Fibroblast of peridontal ligament (primary cell): ENCODE measurements around the gene ARMC9.
"Not testable (repeated sequence)": the region's sequence is repeated elsewhere in the genome, so short reads cannot be mapped to it uniquely, and the experiment has no call there.

Experiments used
- DNase-seq: peaks from one replicate; pipeline ENCODE4 v3.0.0-alpha.2; 2010; ENCODE audit errors: extremely low read depth

The ARMC9 gene

GRCh38 chr2:231397011-231397927 is 198.8 kb downstream of the ARMC9 start:
- no peak for DNase-seq

GRCh38 chr2:231397928-231398294 is 199.5 kb downstream of the ARMC9 start:
- no peak for DNase-seq

DNA sequence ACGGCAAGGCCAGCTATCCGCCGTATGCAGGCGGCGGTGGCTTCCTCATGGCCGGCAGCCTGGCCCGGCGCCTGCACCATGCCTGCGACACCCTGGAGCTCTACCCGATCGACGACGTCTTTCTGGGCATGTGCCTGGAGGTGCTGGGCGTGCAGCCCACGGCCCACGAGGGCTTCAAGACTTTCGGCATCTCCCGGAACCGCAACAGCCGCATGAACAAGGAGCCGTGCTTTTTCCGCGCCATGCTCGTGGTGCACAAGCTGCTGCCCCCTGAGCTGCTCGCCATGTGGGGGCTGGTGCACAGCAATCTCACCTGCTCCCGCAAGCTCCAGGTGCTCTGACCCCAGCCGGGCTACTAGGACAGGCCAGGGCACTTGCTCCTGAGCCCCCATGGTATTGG is 200.2 kb downstream of the ARMC9 start:
- DNase-seq: no peak

- no peak for DNase-seq
Observed at GRCh38 chr2:231399046-231399852, 200.8 kb downstream of the ARMC9 start.

- no peak for DNase-seq
Observed at GRCh38 chr2:231399853-231400680, 201.6 kb downstream of the ARMC9 start.

GRCh38 chr2:231400681-231401080 is 202.2 kb downstream of the ARMC9 start:
- not testable (repeated sequence) for DNase-seq

GRCh38 chr2:231401101-231401500 is 202.7 kb downstream of the ARMC9 start:
- not testable (repeated sequence) for DNase-seq

DNA sequence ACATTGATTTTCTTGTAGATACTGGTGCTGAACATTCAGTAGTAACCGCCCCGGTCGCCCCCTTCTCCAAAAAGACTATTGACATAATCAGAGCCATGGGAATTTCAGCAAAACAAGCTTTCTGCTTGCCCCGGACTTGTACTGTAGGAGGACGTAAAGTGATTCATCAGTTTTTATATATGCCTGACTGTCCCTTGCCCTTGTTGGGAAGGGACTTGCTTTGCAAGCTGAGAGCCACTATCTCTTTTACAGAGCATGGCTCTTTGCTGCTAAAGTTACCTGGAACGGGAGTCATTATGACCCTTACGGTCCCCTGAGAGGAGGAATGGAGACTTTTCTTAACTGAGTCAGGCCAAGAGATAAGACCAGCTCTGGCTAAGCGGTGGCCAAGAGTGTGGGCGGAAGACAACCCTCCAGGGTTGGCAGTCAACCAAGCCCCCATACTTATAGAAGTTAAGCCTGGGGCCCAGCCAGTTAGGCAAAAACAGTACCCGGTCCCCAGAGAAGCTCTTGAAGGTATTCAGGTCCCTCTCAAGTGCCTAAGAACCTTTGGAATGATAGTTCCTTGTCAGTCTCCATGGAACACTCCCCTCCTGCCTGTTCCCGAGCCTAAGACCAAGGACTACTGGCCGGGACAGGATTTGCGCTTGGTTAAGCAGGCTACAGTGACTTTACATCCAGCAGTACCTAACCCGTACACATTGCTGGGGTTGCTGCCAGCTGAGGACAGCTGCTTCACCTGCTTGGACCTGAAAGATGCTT is 205.2 kb downstream of the ARMC9 start:
- not testable (repeated sequence) for DNase-seq

GRCh38 chr2:231404183-231404578 is 205.8 kb downstream of the ARMC9 start:
- not testable (repeated sequence) for DNase-seq

GRCh38 chr2:231405601-231406367 is 207.4 kb downstream of the ARMC9 start:
- DNase-seq: not testable (repeated sequence)

GRCh38 chr2:231407686-231408085 is 209.3 kb downstream of the ARMC9 start:
- not testable (repeated sequence) for DNase-seq

GRCh38 chr2:231408304-231408703 is 209.9 kb downstream of the ARMC9 start:
- DNase-seq: not testable (repeated sequence)

DNA sequence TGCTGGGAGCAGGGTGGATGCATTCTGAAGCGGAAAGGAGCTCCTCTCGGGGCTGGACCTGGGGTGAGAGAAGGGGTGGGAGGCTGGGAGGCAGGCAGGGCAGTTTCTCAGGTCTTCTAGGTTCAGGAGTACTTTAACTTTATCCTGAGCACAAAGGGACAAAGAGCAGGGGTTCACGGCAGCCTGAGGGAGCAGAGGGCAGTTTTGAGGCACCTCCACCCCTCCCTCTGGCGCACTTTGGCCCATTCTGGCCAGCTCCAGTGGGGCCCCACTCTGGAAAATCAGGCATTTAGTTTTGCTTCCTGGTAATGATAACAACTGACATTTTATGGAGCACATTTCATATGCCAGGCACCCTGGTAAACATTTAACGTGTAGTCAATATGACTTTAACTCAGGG is 211.3 kb downstream of the ARMC9 start:
- no peak for DNase-seq

GRCh38 chr2:231410293-231411004 is 212.0 kb downstream of the ARMC9 start:
- no peak for DNase-seq

DNA sequence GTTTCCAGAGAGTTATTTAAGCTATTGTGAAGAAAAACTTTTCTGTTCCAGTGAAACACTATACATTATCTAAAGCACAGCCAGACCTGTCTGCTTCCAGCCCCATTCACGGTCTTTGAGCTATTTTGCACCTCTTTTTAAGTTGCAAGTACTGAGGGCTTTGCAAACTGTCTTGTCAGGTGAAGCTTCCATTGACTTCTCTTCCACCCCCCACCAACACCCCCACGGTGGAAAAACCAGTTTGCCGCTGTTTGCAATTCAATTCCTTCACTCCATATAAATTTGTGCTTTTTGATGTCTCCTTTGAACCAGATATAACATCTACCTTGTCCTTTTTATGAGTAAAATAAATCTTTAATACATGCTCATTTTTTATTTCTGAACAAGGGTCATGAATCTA is 212.8 kb downstream of the ARMC9 start:
- DNase-seq: no peak

- DNase-seq: peak; percentile 67
Observed at GRCh38 chr2:231411831-231412617, 213.6 kb downstream of the ARMC9 start.

DNA sequence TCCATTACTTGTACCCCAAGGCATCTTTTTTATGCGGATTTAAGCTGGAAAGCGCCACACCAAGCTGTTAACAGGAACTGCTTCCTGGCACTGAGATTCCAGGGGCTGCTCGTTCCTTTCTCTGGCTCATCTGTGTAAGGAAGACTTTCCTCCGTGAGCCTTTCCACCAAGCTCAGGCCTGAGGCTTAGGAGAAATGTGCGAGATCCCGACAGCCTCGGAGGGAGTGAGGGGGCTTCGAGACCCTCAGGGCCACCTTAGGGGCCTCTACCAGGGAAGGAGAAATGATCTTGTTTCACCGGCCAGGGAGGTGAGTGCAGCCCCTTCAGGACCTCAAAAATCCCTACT is 214.2 kb downstream of the ARMC9 start:
- no peak for DNase-seq

DNA sequence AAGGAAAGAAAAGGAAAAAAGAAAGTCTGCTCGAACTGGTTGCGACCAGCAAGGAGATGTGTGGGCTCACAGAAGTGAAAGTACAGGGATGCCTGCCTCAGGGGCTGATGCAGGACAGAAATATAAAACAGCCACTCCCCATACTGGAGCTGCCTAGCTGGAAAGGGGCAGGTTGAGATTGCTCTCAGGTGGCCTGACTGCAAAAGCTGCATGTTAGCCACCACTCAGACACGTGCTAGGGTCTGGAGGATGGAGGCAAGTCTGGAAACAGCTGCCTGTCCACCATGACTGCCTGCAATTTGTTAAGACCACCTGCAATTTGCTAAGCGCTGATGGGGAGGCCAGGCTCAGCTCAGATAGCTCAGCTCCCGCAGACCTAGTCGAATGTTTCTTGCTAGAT is 215.0 kb downstream of the ARMC9 start:
- DNase-seq: no peak

GRCh38 chr2:231413921-231414476 is 215.6 kb downstream of the ARMC9 start:
- DNase-seq: no peak
